Dermis lymphatic vessel endothelial cell (primary cell): ENCODE data around the gene IFT88. TPM values are rescaled to one million over a fixed set of nuclear protein-coding genes. Genes with fewer than 3 reads are reported as not detected.

Experiments used
- total RNA-seq: library from RNA; depleted of rRNA; stranded (reverse); fragments of >200 nt; gene quantifications from 2 replicates; pipeline ENCODE4 v1.2.1, GENCODE V29; 2014

IFT88 gene, protein sequence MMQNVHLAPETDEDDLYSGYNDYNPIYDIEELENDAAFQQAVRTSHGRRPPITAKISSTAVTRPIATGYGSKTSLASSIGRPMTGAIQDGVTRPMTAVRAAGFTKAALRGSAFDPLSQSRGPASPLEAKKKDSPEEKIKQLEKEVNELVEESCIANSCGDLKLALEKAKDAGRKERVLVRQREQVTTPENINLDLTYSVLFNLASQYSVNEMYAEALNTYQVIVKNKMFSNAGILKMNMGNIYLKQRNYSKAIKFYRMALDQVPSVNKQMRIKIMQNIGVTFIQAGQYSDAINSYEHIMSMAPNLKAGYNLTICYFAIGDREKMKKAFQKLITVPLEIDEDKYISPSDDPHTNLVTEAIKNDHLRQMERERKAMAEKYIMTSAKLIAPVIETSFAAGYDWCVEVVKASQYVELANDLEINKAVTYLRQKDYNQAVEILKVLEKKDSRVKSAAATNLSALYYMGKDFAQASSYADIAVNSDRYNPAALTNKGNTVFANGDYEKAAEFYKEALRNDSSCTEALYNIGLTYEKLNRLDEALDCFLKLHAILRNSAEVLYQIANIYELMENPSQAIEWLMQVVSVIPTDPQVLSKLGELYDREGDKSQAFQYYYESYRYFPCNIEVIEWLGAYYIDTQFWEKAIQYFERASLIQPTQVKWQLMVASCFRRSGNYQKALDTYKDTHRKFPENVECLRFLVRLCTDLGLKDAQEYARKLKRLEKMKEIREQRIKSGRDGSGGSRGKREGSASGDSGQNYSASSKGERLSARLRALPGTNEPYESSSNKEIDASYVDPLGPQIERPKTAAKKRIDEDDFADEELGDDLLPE
- 7.8 and 10.4 TPM in 2 replicates for total RNA-seq

DNA sequence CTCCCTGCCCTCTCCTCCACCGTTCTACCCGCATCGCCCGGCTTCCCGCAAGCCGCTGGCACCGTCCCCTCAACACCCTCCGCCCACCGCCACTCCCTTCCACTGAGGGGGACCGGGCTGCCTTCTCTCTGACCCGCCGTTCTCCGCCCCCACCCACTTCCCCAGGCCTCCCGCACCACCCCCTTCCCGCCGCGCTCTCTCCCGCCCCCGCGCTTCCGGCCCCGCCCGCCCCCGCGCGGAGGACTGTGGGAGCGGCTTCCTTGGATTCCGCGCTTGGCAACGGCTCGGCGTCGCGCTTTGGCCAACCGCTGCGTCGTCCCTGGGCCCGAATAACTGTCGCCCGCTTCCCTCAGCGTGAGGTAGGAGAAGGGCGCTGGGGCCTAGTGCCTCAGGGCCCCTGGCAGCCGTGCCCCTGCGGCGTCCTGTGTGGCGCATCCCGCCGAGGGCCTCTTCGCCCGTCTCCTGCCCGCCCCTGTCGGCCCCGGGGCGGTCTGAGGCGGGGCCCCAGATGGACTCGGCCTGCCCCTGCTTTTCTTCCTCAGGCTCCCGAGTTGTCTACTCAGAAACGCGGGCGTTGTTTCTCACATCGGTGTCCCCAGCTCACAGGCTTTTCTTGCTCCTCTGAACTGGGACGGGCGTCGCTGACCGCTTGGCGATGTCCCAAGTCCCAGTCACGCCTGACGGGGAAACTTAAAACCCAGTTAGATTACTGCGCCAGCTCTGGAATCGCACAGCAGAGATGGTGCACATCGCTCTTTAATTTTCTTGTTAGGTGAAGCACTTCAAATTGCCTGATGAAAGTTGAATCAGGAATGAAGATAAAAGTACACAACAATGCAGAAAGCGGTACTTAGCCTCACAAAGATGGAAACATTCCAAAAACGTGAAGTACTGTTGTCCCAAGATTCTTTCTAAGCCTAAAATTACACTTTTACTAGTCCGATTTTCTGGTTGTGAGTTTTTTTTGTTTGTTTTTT, at the start of gene IFT88:
IFT88 (plus strand) TSS at position 260 of the 977 bp plus-strand sequence. CDS start 7,229 bp downstream, outside the sequence.

DNA sequence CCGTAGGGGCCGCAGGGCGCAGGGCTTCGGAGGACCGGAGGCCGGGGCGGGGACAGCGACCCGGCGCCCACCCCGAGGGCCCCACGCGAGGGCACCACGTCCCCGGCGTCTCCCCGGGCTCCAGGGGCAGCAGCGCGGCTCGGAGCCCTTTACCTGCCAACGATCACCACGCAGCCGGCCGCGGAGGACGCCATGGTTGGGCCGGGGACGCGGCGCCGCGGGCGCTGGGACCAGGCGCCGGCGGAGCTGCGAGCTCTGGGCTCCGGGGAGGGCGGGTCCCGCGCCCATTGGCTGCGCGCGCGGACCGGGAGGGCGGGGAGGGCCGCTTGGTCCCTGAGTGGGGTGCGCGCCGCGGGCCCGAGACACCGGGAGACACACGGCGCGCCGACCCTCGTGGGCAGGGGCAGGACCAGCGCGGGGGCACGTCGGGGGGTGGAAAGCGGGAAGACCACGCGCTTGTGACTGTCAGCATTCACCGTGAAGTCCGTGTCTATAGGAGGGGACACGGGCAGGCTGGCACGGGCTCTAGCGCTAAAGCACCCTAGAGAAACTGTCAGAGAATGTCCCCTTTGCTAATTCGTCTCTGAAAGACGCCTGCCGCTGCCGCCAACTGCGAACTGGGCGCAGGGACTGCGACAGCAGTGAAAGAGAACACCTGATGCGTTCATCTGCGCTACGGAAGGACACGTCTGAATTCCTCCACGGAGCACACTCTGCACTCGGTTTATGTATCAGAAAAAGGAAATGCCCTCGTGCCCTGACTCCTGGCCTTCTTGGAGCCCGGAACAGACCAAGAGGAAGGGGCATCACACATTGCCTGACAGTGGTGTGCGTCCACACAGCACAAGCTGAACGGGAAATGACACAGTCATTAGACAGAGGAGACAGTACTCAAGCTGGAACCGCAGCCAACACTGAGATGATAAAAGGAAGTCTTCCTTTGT, 41.1 kb upstream of the IFT88 start, which contains the start of gene CRYL1:
CRYL1 (minus strand) TSS at position 257 of the 944 bp plus-strand sequence; CDS start at position 194, 63 bp downstream.

DNA sequence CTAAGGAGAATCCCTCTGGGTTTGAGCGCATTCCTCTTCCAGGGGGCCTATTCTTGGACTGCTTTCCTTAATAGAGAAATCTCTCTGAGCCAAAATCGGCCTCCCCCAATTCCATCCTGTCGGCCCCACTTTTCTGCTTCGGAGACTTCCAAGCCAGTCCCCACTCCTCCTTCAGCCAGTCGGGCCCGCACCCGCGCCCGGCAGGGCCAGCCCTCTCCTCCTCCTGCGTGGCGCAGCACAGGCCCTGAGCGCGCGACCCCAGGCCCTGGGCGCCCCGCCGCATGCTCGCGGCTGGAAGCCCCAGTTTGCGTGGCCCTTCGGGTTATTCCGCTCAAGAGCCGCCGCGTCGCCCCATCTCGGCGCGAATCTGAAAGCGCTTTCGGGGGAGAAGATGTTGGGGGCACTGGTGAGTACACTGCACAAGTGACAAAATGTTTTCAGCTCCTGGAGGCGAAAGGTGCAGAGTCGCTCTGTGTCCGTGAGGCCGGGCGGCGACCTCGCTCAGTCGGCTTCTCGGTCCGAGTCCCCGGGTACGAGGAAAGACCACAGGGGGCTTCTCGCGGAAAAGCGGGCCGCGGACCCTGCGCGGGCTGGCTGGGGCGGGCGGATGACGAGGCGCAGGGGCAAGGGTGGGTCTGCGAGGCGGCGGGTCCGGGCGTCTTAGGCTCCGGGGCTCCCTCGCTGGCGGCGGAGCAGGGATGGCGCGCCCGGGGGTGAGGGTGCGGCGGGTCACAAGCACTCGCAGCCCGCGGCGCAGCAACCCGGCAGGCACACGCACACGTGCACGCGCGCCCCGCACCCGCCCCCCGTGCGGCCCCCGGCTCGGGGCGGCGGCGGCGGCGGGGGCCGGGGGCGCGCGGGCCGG, 136.2 kb downstream of the IFT88 start, which contains the start of gene IL17D:
IL17D (plus strand) TSS at position 785 of the 865 bp plus-strand sequence. CDS start 303 bp downstream, outside the sequence.

Other genes with a start within 250 kb of the IFT88 start
- gene CRYL1, start 41.3 kb upstream of the IFT88 start, total RNA-seq: 28.9 and 40.3 TPM in 2 replicates
- 1.3 and 1.5 TPM in 2 replicates for gene IL17D, start 136.5 kb downstream of the IFT88 start, total RNA-seq
- 5.9 and 8.8 TPM in 2 replicates for gene EEF1AKMT1, start 206.8 kb downstream of the IFT88 start, total RNA-seq